Measurements from ENCODE around the gene SEMA3B.
A peak's percentile ranks its signal among the peaks of the same experiment; 100 is the strongest.

The SEMA3B gene

GRCh38 chr3:50296721-50297383 is 27.9 kb downstream of the SEMA3B start:
- no peak overlapping the region for H3K9ac ChIP-seq (ENCODE audit: low read depth, low read length)
- WGBS = 93% methylated on average over 18 of the region's 18 CpGs
- peaks cover 5% of the 10 kb centered on the region; the same call in 1 of the 2 replicates for H3K4me1 ChIP-seq (ENCODE audit: insufficient read depth, low read length)
- H3K36me3 ChIP-seq (ENCODE audit: insufficient read depth, low read length) = no peaks in the 10 kb centered on the region
- H3K9me3 ChIP-seq (ENCODE audit: insufficient read depth, low read depth, low read length) = no peaks in the 10 kb centered on the region
- H3K4me3 ChIP-seq (ENCODE audit: low read length) = no peak overlapping the region
- no peak overlapping the region for H3K27ac ChIP-seq (ENCODE audit: low read depth, low read length)
- H3K27me3 ChIP-seq (ENCODE audit: insufficient read depth, low read length) = no peaks in the 10 kb centered on the region

- Histone ChIP-seq H3K9me3 (ENCODE audit: insufficient read depth, low read depth, low read length) (no peaks in the 10 kb centered on the region), H3K4me1 (ENCODE audit: insufficient read depth, low read length) (peaks cover 5% of the 10 kb centered on the region; the same call in 1 of the 2 replicates), H3K27ac (ENCODE audit: low read depth, low read length) (no peak overlapping the region), H3K9ac (ENCODE audit: low read depth, low read length) (no peak overlapping the region), H3K27me3 (ENCODE audit: insufficient read depth, low read length) (no peaks in the 10 kb centered on the region), H3K4me3 (ENCODE audit: low read length) (no peak overlapping the region), H3K36me3 (ENCODE audit: insufficient read depth, low read length) (no peaks in the 10 kb centered on the region)
- WGBS = 96% methylated on average over 2 of the region's 2 CpGs
These were observed 28.4 kb downstream of the SEMA3B start for GRCh38 chr3:50297384-50297775.

- Histone ChIP-seq H3K4me3 (ENCODE audit: low read length) (peak overlapping the region; percentile 91), H3K4me1 (ENCODE audit: insufficient read depth, low read length) (peaks cover 6% of the 10 kb centered on the region; the same call in 1 of the 2 replicates), H3K9me3 (ENCODE audit: insufficient read depth, low read depth, low read length) (no peaks in the 10 kb centered on the region), H3K27ac (ENCODE audit: low read depth, low read length) (no peak overlapping the region), H3K27me3 (ENCODE audit: insufficient read depth, low read length) (no peaks in the 10 kb centered on the region), H3K36me3 (ENCODE audit: insufficient read depth, low read length) (no peaks in the 10 kb centered on the region), H3K9ac (ENCODE audit: low read depth, low read length) (no peak overlapping the region)
- 66% methylated on average over 9 of the region's 9 CpGs for WGBS
These were observed 29.2 kb downstream of the SEMA3B start for GRCh38 chr3:50297896-50298725.

GRCh38 chr3:50298836-50299637 is 30.1 kb downstream of the SEMA3B start, which contains the start of the genes HYAL3 and NAA80:
Gene HYAL3 (minus strand): TSS chr3:50299405. CDS start chr3:50295602, 3,803 bp downstream.
Gene NAA80 (minus strand): TSS chr3:50299405. CDS start chr3:50297463, 1,942 bp downstream.
- H3K4me1 ChIP-seq (ENCODE audit: insufficient read depth, low read length) = peaks cover 12% of the 10 kb centered on the region; the same call in 1 of the 2 replicates
- H3K4me3 ChIP-seq (ENCODE audit: low read length) = peak within 1 kb of the TSS; percentile 91
- peak within 1 kb of the TSS; percentile 73 for H3K9ac ChIP-seq (ENCODE audit: low read depth, low read length)
- no peaks in the 10 kb centered on the region for H3K36me3 ChIP-seq (ENCODE audit: insufficient read depth, low read length)
- H3K27me3 ChIP-seq (ENCODE audit: insufficient read depth, low read length) = no peaks in the 10 kb centered on the region
- no peaks in the 10 kb centered on the region for H3K9me3 ChIP-seq (ENCODE audit: insufficient read depth, low read depth, low read length)
- H3K27ac ChIP-seq (ENCODE audit: low read depth, low read length) = peak within 1 kb of the TSS; percentile 63; the same call in 1 of the 2 replicates
- under 1% methylated on average over 61 of the region's 61 CpGs for WGBS

- Histone ChIP-seq H3K9ac (ENCODE audit: low read depth, low read length) (peak overlapping the region; percentile 34; the same call in 1 of the 2 replicates), H3K4me1 (ENCODE audit: insufficient read depth, low read length) (peaks cover 12% of the 10 kb centered on the region; the same call in 1 of the 2 replicates), H3K9me3 (ENCODE audit: insufficient read depth, low read depth, low read length) (no peaks in the 10 kb centered on the region), H3K4me3 (ENCODE audit: low read length) (peak overlapping the region; percentile 50), H3K27ac (ENCODE audit: low read depth, low read length) (peak overlapping the region; percentile 15; the same call in 1 of the 2 replicates), H3K36me3 (ENCODE audit: insufficient read depth, low read length) (no peaks in the 10 kb centered on the region), H3K27me3 (ENCODE audit: insufficient read depth, low read length) (no peaks in the 10 kb centered on the region)
- 5% methylated on average over 12 of the region's 12 CpGs for WGBS
These were observed 30.6 kb downstream of the SEMA3B start for GRCh38 chr3:50299638-50299928.

GRCh38 chr3:50299929-50300680 is 31.2 kb downstream of the SEMA3B start:
- WGBS = 75% methylated on average over 12 of the region's 12 CpGs
- Histone ChIP-seq H3K4me1 (ENCODE audit: insufficient read depth, low read length) (peaks cover 12% of the 10 kb centered on the region; the same call in 1 of the 2 replicates), H3K9ac (ENCODE audit: low read depth, low read length) (peak overlapping the region; percentile 34; the same call in 1 of the 2 replicates), H3K27ac (ENCODE audit: low read depth, low read length) (peak overlapping the region; percentile 15; the same call in 1 of the 2 replicates), H3K4me3 (ENCODE audit: low read length) (peak overlapping the region; percentile 50), H3K9me3 (ENCODE audit: insufficient read depth, low read depth, low read length) (no peaks in the 10 kb centered on the region), H3K36me3 (ENCODE audit: insufficient read depth, low read length) (no peaks in the 10 kb centered on the region), H3K27me3 (ENCODE audit: insufficient read depth, low read length) (no peaks in the 10 kb centered on the region)

- Histone ChIP-seq H3K4me3 (ENCODE audit: low read length) (no peak overlapping the region), H3K36me3 (ENCODE audit: insufficient read depth, low read length) (no peaks in the 10 kb centered on the region), H3K27ac (ENCODE audit: low read depth, low read length) (no peak overlapping the region), H3K27me3 (ENCODE audit: insufficient read depth, low read length) (no peaks in the 10 kb centered on the region), H3K9ac (ENCODE audit: low read depth, low read length) (no peak overlapping the region), H3K4me1 (ENCODE audit: insufficient read depth, low read length) (peaks cover 12% of the 10 kb centered on the region; the same call in 1 of the 2 replicates), H3K9me3 (ENCODE audit: insufficient read depth, low read depth, low read length) (no peaks in the 10 kb centered on the region)
- 86% methylated on average over 6 of the region's 6 CpGs for WGBS
These were observed 31.8 kb downstream of the SEMA3B start for GRCh38 chr3:50300681-50301254.

- H3K4me1 ChIP-seq (ENCODE audit: insufficient read depth, low read length) = peaks cover 12% of the 10 kb centered on the region; the same call in 1 of the 2 replicates
- 94% methylated on average over 32 of the region's 32 CpGs for WGBS
These were observed 33.4 kb downstream of the SEMA3B start for GRCh38 chr3:50302095-50303012.

GRCh38 chr3:50303013-50303815 is 34.3 kb downstream of the SEMA3B start, which contains the start of gene HYAL1:
Gene HYAL1 (minus strand): TSS chr3:50303574. CDS start chr3:50302956, 618 bp downstream.
- peaks cover 12% of the 10 kb centered on the region; the same call in 1 of the 2 replicates for H3K4me1 ChIP-seq (ENCODE audit: insufficient read depth, low read length)
- H3K9me3 ChIP-seq (ENCODE audit: insufficient read depth, low read depth, low read length) = peaks cover 11% of the 10 kb centered on the region; the same call in 1 of the 2 replicates
- H3K4me3 ChIP-seq (ENCODE audit: low read length) = peak within 1 kb of the TSS; percentile 19
- WGBS = 67% methylated on average over 14 of the region's 14 CpGs
- H3K27ac ChIP-seq (ENCODE audit: low read depth, low read length) = peak within 1 kb of the TSS; percentile 73; the same call in 1 of the 2 replicates
- no peaks in the 10 kb centered on the region for H3K27me3 ChIP-seq (ENCODE audit: insufficient read depth, low read length)
- no peaks in the 10 kb centered on the region for H3K36me3 ChIP-seq (ENCODE audit: insufficient read depth, low read length)
- H3K9ac ChIP-seq (ENCODE audit: low read depth, low read length) = no peak within 1 kb of the TSS

More at GRCh38 chr3:50302095-50303012, 33.4 kb downstream of the SEMA3B start:
- H3K36me3 ChIP-seq (ENCODE audit: insufficient read depth, low read length) = no peaks in the 10 kb centered on the region
- H3K4me3 ChIP-seq (ENCODE audit: low read length) = no peak overlapping the region
- 0 out of 2 replicates have a peak, but pooled peaks cover 6% of the 10 kb centered on the region for H3K9me3 ChIP-seq (ENCODE audit: insufficient read depth, low read depth, low read length)
- no peak overlapping the region for H3K9ac ChIP-seq (ENCODE audit: low read depth, low read length)
- H3K27ac ChIP-seq (ENCODE audit: low read depth, low read length) = no peak overlapping the region; the same call in 1 of the 2 replicates
- no peaks in the 10 kb centered on the region for H3K27me3 ChIP-seq (ENCODE audit: insufficient read depth, low read length)
